Measurements from ENCODE around the gene MAPKAPK2.
"Not testable (repeated sequence)": the region's sequence is repeated elsewhere in the genome, so short reads cannot be mapped to it uniquely, and the experiment has no call there.

Gene MAPKAPK2

DNA sequence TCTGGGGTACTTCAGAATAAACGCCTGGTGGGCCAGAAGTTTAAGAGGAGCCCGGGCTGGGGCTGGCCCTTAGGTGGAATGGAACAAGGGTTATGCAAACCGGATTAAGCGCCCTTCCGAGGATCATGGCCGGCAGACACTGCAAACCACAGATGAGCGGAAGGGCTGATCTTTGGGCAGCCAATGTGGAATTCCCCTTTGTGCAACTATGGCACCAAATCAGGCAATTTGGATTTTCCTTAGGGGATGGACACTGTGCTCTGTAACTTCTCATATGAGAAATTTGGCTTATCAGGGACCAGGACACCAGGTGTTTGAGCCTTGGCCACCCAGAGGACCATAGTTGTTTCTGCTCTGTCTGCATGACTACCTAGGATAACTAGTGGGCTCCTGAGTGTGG is 93.3 kb downstream of the MAPKAPK2 start:
- no peak for DNase-seq (ENCODE audit: low read depth)

DNA sequence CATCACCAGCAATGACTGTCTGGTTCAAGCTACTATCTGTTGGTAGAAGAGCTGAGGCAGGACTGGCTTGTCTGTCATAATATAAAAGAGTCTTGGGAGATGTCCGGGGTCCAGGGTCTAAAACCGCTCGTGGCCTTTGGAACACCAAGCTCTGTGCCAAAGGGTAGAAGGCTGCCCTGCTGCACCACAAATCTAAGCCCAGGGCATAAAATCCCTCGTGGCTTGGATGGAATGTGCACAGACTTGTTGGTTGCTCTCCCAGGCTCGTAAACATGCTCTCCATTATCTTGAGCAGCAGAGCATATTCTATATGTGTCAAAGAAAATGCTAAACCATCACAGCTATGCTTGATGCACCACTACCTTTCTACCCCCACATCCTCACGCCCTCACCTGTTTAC is 94.2 kb downstream of the MAPKAPK2 start:
- DNase-seq (ENCODE audit: low read depth): not testable (repeated sequence)

DNA sequence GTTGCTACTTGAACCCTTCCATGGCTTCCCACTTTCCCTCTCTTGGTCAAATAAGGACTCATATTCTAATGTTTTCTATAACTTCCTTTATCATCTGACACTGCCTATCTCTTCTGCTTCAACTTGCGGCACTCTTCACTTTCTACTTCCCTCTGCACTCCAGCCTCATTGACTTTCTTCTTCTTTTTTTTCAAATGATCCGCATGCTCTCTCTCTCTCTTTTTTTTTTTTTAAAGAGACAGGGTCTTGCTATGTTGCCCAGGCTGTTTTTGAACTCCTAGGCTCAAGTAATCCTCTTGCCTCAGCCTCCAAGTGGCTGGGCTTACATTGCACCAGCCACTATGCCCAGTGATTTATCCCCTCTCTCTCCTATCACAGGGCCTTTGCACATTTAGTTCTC is 94.9 kb downstream of the MAPKAPK2 start:
- no peak for DNase-seq (ENCODE audit: low read depth)

DNA sequence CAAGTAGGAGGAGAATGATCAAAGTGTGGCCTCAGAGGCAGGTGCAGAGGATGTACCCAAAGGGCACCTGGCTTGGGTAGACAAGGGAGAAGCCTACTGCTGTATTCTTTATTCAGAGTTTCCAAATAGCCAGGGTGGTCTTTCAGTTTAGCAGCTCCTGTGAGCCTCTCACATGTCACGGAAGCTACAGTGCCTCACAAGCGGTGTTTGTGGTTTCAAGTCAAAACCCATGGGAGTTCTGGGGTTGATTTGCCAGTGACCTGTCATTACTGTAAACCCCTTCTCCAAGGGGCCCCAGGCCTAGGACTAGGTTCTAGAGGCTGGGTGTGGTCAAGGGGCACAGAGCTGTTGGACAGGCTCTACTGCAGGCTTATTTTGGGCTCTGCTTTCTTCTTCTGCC is 97.7 kb downstream of the MAPKAPK2 start:
- no peak for DNase-seq (ENCODE audit: low read depth)

DNA sequence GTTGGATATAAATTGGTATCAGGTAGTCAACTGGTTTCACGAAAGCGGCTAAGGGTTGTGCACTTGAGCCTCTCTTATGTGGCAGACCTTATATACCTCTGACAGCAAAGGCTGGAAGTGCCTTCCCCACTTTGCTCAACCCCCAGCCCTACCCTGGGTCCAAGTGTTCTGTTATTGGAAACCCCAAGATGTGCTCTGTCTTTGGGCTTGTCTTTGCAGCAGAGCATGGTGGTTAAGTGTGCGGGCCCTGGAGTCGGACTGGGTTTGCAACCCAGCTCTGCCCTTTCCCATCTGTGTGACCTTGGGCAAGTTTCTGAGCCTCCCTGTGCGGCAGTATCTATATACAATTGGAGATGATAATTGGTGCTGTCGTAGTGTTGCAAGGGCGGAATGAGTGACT is 98.8 kb downstream of the MAPKAPK2 start:
- no peak for DNase-seq (ENCODE audit: low read depth)

Data from GM04504 (cell line).